H1 (cell line): ENCODE data around the gene CCDC127.

Experiments used
- CEBPB ChIP-seq: IDR thresholded peaks from 2 replicates; pipeline ENCODE4 v1.6.1; 2012; ENCODE audit warnings: low read depth, low read length
- EP300 ChIP-seq, 2 experiments: IDR thresholded peaks; 1 replicate in 1 of 2; 2 replicates in 1 of 2; pipeline ENCODE4 v1.6.1; 2011 to 2012; ENCODE audit warnings: low read depth in 2 of 2, low read length in 2 of 2, mild to moderate bottlenecking in 2 of 2, borderline replicate concordance in 1 of 2, inconsistent platforms in 1 of 2, moderate library complexity in 1 of 2
- NANOG ChIP-seq: IDR thresholded peaks from 2 replicates; pipeline ENCODE4 v1.6.1; 2011; ENCODE audit warnings: low read length, low read depth, mild to moderate bottlenecking, inconsistent platforms; ENCODE audit not compliant: insufficient read depth, poor library complexity, severe bottlenecking
- TF ChIP-seq, protein P1 (sequence below), 3 experiments: IDR thresholded peaks; 1 replicate in 2 of 3; 2 replicates in 1 of 3; pipeline versions ENCODE4 v1.5.1 to v1.6.1; 2011; ENCODE audit warnings: low read length in 3 of 3, mild to moderate bottlenecking in 3 of 3, inconsistent platforms in 2 of 3, low read depth in 1 of 3, moderate library complexity in 1 of 3; ENCODE audit not compliant: insufficient read depth in 1 of 3; ENCODE audit errors: control extremely low read depth in 1 of 3

DNA sequence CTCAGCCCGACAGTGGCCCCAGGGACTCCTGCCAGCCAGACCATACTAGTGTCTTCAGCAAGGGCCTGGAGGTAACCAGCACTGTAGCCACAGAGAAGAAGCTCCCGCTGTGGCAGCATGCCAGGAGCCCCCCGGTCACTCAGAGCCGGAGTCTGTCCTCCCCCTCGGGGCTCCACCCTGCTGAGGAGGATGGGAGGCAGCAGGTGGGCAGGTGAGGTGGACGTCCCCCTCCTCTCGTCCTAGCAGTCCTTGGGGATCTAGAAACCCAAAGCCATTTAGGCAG, 54.7 kb downstream of the CCDC127 start:
- TF ChIP-seq, protein P1, sequence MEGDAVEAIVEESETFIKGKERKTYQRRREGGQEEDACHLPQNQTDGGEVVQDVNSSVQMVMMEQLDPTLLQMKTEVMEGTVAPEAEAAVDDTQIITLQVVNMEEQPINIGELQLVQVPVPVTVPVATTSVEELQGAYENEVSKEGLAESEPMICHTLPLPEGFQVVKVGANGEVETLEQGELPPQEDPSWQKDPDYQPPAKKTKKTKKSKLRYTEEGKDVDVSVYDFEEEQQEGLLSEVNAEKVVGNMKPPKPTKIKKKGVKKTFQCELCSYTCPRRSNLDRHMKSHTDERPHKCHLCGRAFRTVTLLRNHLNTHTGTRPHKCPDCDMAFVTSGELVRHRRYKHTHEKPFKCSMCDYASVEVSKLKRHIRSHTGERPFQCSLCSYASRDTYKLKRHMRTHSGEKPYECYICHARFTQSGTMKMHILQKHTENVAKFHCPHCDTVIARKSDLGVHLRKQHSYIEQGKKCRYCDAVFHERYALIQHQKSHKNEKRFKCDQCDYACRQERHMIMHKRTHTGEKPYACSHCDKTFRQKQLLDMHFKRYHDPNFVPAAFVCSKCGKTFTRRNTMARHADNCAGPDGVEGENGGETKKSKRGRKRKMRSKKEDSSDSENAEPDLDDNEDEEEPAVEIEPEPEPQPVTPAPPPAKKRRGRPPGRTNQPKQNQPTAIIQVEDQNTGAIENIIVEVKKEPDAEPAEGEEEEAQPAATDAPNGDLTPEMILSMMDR (IDR thresholded peaks at IDR 0.05; ENCODE audit: control extremely low read depth in 1 of 3, insufficient read depth in 1 of 3, low read depth in 1 of 3, low read length in 3 of 3), result no peak
- TF ChIP-seq CEBPB (no peak), NANOG (no peak), EP300 (IDR thresholded peaks at IDR 0.05; ENCODE audit: borderline replicate concordance in 1 of 2, low read depth in 2 of 2, low read length in 2 of 2) (no peak)
